NCI-H2227 treated with DMSO at 0.1 percent for 48 hours (cell line): Measurements from ENCODE around the gene PRR12.

Source experiments
- DNase-seq: peaks from one replicate; lab custom pipeline; 2025; lab: John Stamatoyannopoulos, UW

The PRR12 gene

GRCh38 chr19:49666120-49666444 lies 75.1 kb downstream of the PRR12 start:
- no peak for DNase-seq

- DNase-seq: no peak
Observed at GRCh38 chr19:49667473-49667872, 76.5 kb downstream of the PRR12 start.

GRCh38 chr19:49669516-49669915 lies 78.5 kb downstream of the PRR12 start:
- DNase-seq: no peak

- DNase-seq: peak; percentile 66
Observed at GRCh38 chr19:49672131-49672919, 81.3 kb downstream of the PRR12 start.
